ENCODE results near the gene TRIP13.

The TRIP13 gene

GRCh38 chr5:957748-958485, 65.2 kb downstream of the TRIP13 start:
- no peak overlapping the region for H3K4me3 ChIP-seq (ENCODE audit: low read depth, low read length)
- H3K36me3 ChIP-seq = no peaks in the 10 kb centered on the region
- no peak for DNase-seq
- H3K9me3 ChIP-seq = no peaks in the 10 kb centered on the region
- no peaks in the 10 kb centered on the region for H3K27me3 ChIP-seq
- TF ChIP-seq CTCF (IDR thresholded peaks at IDR 0.05; ENCODE audit: low read depth, low read length) = no peak
- peaks cover 15% of the 10 kb centered on the region for H3K4me1 ChIP-seq

- Histone ChIP-seq H3K4me3 (ENCODE audit: low read depth, low read length) (peak overlapping the region; percentile 26), H3K9me3 (no peaks in the 10 kb centered on the region), H3K36me3 (no peaks in the 10 kb centered on the region), H3K4me1 (peaks cover 25% of the 10 kb centered on the region), H3K27me3 (no peaks in the 10 kb centered on the region)
- TF ChIP-seq CTCF (IDR thresholded peaks at IDR 0.05; ENCODE audit: low read depth, low read length) = no peak
- DNase-seq = no peak
Measured at GRCh38 chr5:958701-959571, 66.3 kb downstream of the TRIP13 start.

GRCh38 chr5:959581-960531, 67.2 kb downstream of the TRIP13 start:
- Histone ChIP-seq H3K4me3 (ENCODE audit: low read depth, low read length) (no peak overlapping the region), H3K36me3 (no peaks in the 10 kb centered on the region), H3K27me3 (no peaks in the 10 kb centered on the region), H3K4me1 (peaks cover 30% of the 10 kb centered on the region), H3K9me3 (no peaks in the 10 kb centered on the region)
- TF ChIP-seq CTCF (IDR thresholded peaks at IDR 0.05; ENCODE audit: low read depth, low read length) = no peak
- DNase-seq = no peak

- Histone ChIP-seq H3K36me3 (no peaks in the 10 kb centered on the region), H3K4me3 (ENCODE audit: low read depth, low read length) (no peak overlapping the region), H3K27me3 (no peaks in the 10 kb centered on the region), H3K9me3 (no peaks in the 10 kb centered on the region), H3K4me1 (peaks cover 30% of the 10 kb centered on the region)
- DNase-seq = no peak
- TF ChIP-seq CTCF (IDR thresholded peaks at IDR 0.05; ENCODE audit: low read depth, low read length) = no peak
Measured at GRCh38 chr5:960551-960950, 67.9 kb downstream of the TRIP13 start.

GRCh38 chr5:961002-961710, 68.5 kb downstream of the TRIP13 start:
- no peak overlapping the region for H3K4me3 ChIP-seq (ENCODE audit: low read depth, low read length)
- H3K4me1 ChIP-seq = peaks cover 30% of the 10 kb centered on the region
- no peaks in the 10 kb centered on the region for H3K27me3 ChIP-seq
- no peak for DNase-seq
- TF ChIP-seq CTCF (IDR thresholded peaks at IDR 0.05; ENCODE audit: low read depth, low read length) = no peak
- H3K36me3 ChIP-seq = no peaks in the 10 kb centered on the region
- no peaks in the 10 kb centered on the region for H3K9me3 ChIP-seq

Measured in BE2C (cell line).